GM23338 (cell line): ENCODE results near the gene IBSP. TPM values are rescaled to one million over a fixed set of nuclear protein-coding genes. Genes with fewer than 3 reads are reported as not detected.

Source experiments
- ATAC-seq: fragments of 200-7000 bp; cut with Tn5 transposase; 3 replicates; pipeline ENCODE4 v1.9.1; 2020
- DNase-seq: peaks from one replicate; pipeline ENCODE4 v3.0.0-alpha.2; 2015; ENCODE audit warnings: low spot score
- H2AFZ ChIP-seq: fragments of 200-600 bp; sonication (generic); 2 replicates; pipeline ENCODE4 v1.8.0; 2016; ENCODE audit warnings: antibody characterized with exemption, mild to moderate bottlenecking, moderate library complexity
- H3F3A ChIP-seq: fragments of 200-600 bp; sonication (generic); replicated peaks from 2 replicates; pipeline ENCODE4 v1.8.0; 2017; ENCODE audit warnings: antibody characterized with exemption, mixed run types, low read depth
- H3K27ac ChIP-seq: fragments of 200-600 bp; sonication (generic); 2 replicates; pipeline ENCODE4 v1.6.1; 2016; ENCODE audit warnings: low read depth
- H3K27me3 ChIP-seq: fragments of 200-600 bp; sonication (generic); 2 replicates; pipeline ENCODE4 v1.8.0; 2016; ENCODE audit warnings: mild to moderate bottlenecking, mixed run types, moderate library complexity; ENCODE audit not compliant: insufficient read depth
- H3K36me3 ChIP-seq: fragments of 200-600 bp; sonication (generic); 2 replicates; pipeline ENCODE4 v1.8.0; 2016; ENCODE audit warnings: mild to moderate bottlenecking; ENCODE audit not compliant: insufficient read depth
- H3K4me1 ChIP-seq: fragments of 200-600 bp; sonication (generic); 2 replicates; pipeline ENCODE4 v1.8.0; 2016; ENCODE audit warnings: mild to moderate bottlenecking, moderate library complexity; ENCODE audit not compliant: insufficient read depth
- H3K4me2 ChIP-seq: fragments of 200-600 bp; sonication (generic); 2 replicates; pipeline ENCODE4 v1.7.1; 2017; ENCODE audit warnings: mixed run types
- H3K4me3 ChIP-seq: fragments of 200-600 bp; sonication (generic); 2 replicates; pipeline ENCODE4 v1.6.1; 2016; ENCODE audit warnings: mixed run types
- H3K79me2 ChIP-seq: fragments of 200-600 bp; sonication (generic); replicated peaks from 2 replicates; pipeline ENCODE4 v1.8.0; 2017; ENCODE audit warnings: mild to moderate bottlenecking; ENCODE audit not compliant: insufficient read depth
- H3K9me2 ChIP-seq: fragments of 200-600 bp; sonication (generic); 2 replicates; pipeline ENCODE4 v1.8.0; 2017; ENCODE audit not compliant: insufficient read depth
- H4K20me1 ChIP-seq: fragments of 200-600 bp; sonication (generic); replicated peaks from 2 replicates; pipeline ENCODE4 v1.8.0; 2017; ENCODE audit warnings: mild to moderate bottlenecking; ENCODE audit not compliant: insufficient read depth
- H3K27ac Mint-ChIP-seq: 2 replicates; pipeline ENCODE4 v1.8.0; 2020; ENCODE audit warnings: inconsistent platforms, mild to moderate bottlenecking, moderate library complexity, mixed read lengths
- H3K27me3 Mint-ChIP-seq: 3 replicates; pipeline ENCODE4 v1.8.0; 2022; ENCODE audit warnings: low read depth, mild to moderate bottlenecking, moderate library complexity, mixed read lengths, inconsistent platforms; ENCODE audit not compliant: insufficient read depth, poor library complexity
- H3K36me3 Mint-ChIP-seq: 3 replicates; pipeline ENCODE4 v1.8.0; 2021; ENCODE audit warnings: low read depth, mild to moderate bottlenecking, inconsistent platforms, moderate library complexity, mixed read lengths
- H3K4me1 Mint-ChIP-seq: 3 replicates; pipeline ENCODE4 v1.8.0; 2020; ENCODE audit warnings: mild to moderate bottlenecking, inconsistent platforms, mixed read lengths
- H3K4me3 Mint-ChIP-seq: 3 replicates; pipeline ENCODE4 v1.8.0; 2021; ENCODE audit warnings: moderate library complexity, mild to moderate bottlenecking, inconsistent platforms, mixed read lengths
- H3K9me3 Mint-ChIP-seq: 3 replicates; pipeline ENCODE4 v1.8.0; 2020; ENCODE audit warnings: moderate library complexity, mild to moderate bottlenecking, inconsistent platforms, mixed read lengths
- CREB1 ChIP-seq: fragments of 250-450 bp; sonication (Bioruptor Pico); IDR thresholded peaks from 2 replicates; pipeline ENCODE4 v1.5.0; 2020; ENCODE audit warnings: low read depth, mild to moderate bottlenecking, moderate library complexity
- ETS1 ChIP-seq: IDR thresholded peaks from 2 replicates; pipeline ENCODE4 v1.6.1; 2016; ENCODE audit warnings: antibody characterized with exemption
- EZH2 ChIP-seq: fragments of 200-600 bp; sonication (generic); IDR thresholded peaks from one replicate; pipeline ENCODE4 v1.8.0; 2017; ENCODE audit warnings: antibody characterized with exemption, mild to moderate bottlenecking, low read depth; ENCODE audit not compliant: unreplicated experiment
- EZH2phosphoT487 ChIP-seq: fragments of 200-600 bp; sonication (generic); IDR thresholded peaks from one replicate; pipeline ENCODE4 v1.8.1; 2018; ENCODE audit warnings: antibody characterized with exemption; ENCODE audit not compliant: unreplicated experiment
- POLR2AphosphoS5 ChIP-seq: IDR thresholded peaks from 2 replicates; pipeline ENCODE4 v1.6.1; 2016; ENCODE audit warnings: antibody characterized with exemption, low read depth
- STAT1 ChIP-seq: IDR thresholded peaks from one replicate; pipeline ENCODE4 v1.6.1; 2016; ENCODE audit warnings: antibody characterized with exemption; ENCODE audit not compliant: unreplicated experiment
- ZNF114 ChIP-seq: fragments of 250-450 bp; sonication (Bioruptor Pico); IDR thresholded peaks from 2 replicates; pipeline ENCODE4 v1.5.0; 2020; ENCODE audit warnings: mild to moderate bottlenecking, moderate library complexity
- ZNF331 ChIP-seq: fragments of 250-450 bp; sonication (Bioruptor Pico); IDR thresholded peaks from 2 replicates; pipeline ENCODE4 v1.5.0; 2020; ENCODE audit warnings: low read depth, mild to moderate bottlenecking, moderate library complexity
- ZNF462 ChIP-seq: fragments of 250-450 bp; sonication (Bioruptor Pico); IDR thresholded peaks from 2 replicates; pipeline ENCODE4 v1.5.0; 2020; ENCODE audit warnings: mild to moderate bottlenecking, moderate library complexity
- polyA plus RNA-seq: library from polyadenylated mRNA; unstranded; fragments of >200 nt; fragmentation: Nextera tagmentation; extraction: Ambion mirVana; gene quantifications from 2 replicates; pipeline ENCODE4 v1.2.1, GENCODE V29; 2016
- total RNA-seq: library from RNA; depleted of rRNA; stranded (reverse); fragments of >200 nt; shearing (Covaris generic); gene quantifications from 2 replicates; pipeline ENCODE4 v1.2.3, GENCODE V29; 2014
- TF ChIP-seq, protein P1 (sequence below): IDR thresholded peaks from one replicate; pipeline ENCODE4 v1.6.1; 2018; ENCODE audit warnings: antibody characterized with exemption; ENCODE audit not compliant: unreplicated experiment

IBSP gene
- total and polyA plus RNA-seq, 2 experiments from 2014 or later = not detected

- Mint-ChIP-seq H3K36me3 (no peaks in the 10 kb centered on the region), H3K4me3 (no peak overlapping the region), H3K4me1 (no peaks in the 10 kb centered on the region), H3K9me3 (no peaks in the 10 kb centered on the region), H3K27me3 (no peaks in the 10 kb centered on the region), H3K27ac (no peak overlapping the region)
- Histone ChIP-seq H3K9me2 (no peaks in the 10 kb centered on the region), H3K4me1 (peaks cover 2% of the 10 kb centered on the region; the same call in 1 of the 2 replicates), H3K79me2 (no peaks in the 10 kb centered on the region), H3K36me3 (no peaks in the 10 kb centered on the region), H3K4me3 (no peak overlapping the region), H2AFZ (no peak overlapping the region), H3F3A (no peaks in the 10 kb centered on the region), H3K4me2 (no peak overlapping the region), H3K27ac (no peak overlapping the region), H4K20me1 (no peaks in the 10 kb centered on the region), H3K27me3 (no peaks in the 10 kb centered on the region)
- TF ChIP-seq POLR2AphosphoS5 (no peak), STAT1 (no peak)
- ATAC-seq (no peak), DNase-seq (no peak)
Observed at GRCh38 chr4:87805971-87806370, 6.6 kb downstream of the IBSP start.

DNA sequence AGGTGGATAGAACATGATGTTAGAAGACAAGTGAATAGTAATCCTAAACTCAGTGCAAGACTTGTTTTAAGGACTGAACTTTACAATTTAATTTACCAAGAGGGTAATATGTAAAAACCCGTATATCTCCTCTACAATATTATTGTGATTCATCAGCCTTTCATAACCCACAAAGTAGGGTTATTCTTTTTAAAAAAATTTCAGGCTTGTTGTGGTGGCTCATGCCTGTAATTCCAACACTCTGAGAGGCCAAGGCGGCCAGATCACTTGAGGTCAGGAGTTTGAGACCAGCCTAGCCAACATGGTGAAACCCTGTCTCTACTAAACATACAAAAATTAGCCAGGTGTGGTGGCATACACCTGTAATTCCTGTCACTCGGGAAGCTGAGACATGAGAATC is 7.2 kb downstream of the IBSP start:
- Histone ChIP-seq H3K4me3 (no peak overlapping the region), H4K20me1 (no peaks in the 10 kb centered on the region), H3K4me1 (peaks cover 5% of the 10 kb centered on the region; the same call in 1 of the 2 replicates), H3K27ac (no peak overlapping the region), H3K9me2 (no peaks in the 10 kb centered on the region), H3K27me3 (no peaks in the 10 kb centered on the region), H3K79me2 (no peaks in the 10 kb centered on the region), H3F3A (no peaks in the 10 kb centered on the region), H2AFZ (no peak overlapping the region), H3K4me2 (no peak overlapping the region), H3K36me3 (no peaks in the 10 kb centered on the region)
- H3K36me3 Mint-ChIP-seq = no peaks in the 10 kb centered on the region
- no peaks in the 10 kb centered on the region for H3K27me3 Mint-ChIP-seq
- H3K27ac Mint-ChIP-seq = no peak overlapping the region
- no peak overlapping the region for H3K4me3 Mint-ChIP-seq
- H3K9me3 Mint-ChIP-seq = no peaks in the 10 kb centered on the region; the same call in 2 of the 3 replicates
- DNase-seq (no peak), ATAC-seq (no peak)
- H3K4me1 Mint-ChIP-seq = no peaks in the 10 kb centered on the region
- no peak for TF ChIP-seq EZH2
- TF ChIP-seq ZNF331 (CRISPR knock-in tag) = no peak
- no peak for TF ChIP-seq ETS1
- TF ChIP-seq ZNF114 (CRISPR knock-in tag) = no peak
- TF ChIP-seq STAT1 = no peak
- TF ChIP-seq, protein P1, sequence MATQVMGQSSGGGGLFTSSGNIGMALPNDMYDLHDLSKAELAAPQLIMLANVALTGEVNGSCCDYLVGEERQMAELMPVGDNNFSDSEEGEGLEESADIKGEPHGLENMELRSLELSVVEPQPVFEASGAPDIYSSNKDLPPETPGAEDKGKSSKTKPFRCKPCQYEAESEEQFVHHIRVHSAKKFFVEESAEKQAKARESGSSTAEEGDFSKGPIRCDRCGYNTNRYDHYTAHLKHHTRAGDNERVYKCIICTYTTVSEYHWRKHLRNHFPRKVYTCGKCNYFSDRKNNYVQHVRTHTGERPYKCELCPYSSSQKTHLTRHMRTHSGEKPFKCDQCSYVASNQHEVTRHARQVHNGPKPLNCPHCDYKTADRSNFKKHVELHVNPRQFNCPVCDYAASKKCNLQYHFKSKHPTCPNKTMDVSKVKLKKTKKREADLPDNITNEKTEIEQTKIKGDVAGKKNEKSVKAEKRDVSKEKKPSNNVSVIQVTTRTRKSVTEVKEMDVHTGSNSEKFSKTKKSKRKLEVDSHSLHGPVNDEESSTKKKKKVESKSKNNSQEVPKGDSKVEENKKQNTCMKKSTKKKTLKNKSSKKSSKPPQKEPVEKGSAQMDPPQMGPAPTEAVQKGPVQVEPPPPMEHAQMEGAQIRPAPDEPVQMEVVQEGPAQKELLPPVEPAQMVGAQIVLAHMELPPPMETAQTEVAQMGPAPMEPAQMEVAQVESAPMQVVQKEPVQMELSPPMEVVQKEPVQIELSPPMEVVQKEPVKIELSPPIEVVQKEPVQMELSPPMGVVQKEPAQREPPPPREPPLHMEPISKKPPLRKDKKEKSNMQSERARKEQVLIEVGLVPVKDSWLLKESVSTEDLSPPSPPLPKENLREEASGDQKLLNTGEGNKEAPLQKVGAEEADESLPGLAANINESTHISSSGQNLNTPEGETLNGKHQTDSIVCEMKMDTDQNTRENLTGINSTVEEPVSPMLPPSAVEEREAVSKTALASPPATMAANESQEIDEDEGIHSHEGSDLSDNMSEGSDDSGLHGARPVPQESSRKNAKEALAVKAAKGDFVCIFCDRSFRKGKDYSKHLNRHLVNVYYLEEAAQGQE = no peak
- no peak for TF ChIP-seq CREB1
- TF ChIP-seq POLR2AphosphoS5 = no peak
- TF ChIP-seq ZNF462 = no peak
- TF ChIP-seq EZH2phosphoT487 = no peak
